ENCODE results near the gene SEMA3D. TPM values are rescaled to one million over a fixed set of nuclear protein-coding genes. Genes with fewer than 3 reads are reported as not detected.
A peak's percentile ranks its signal among the peaks of the same experiment; 100 is the strongest.

SEMA3D gene
- total and polyA plus RNA-seq, 4 donors, result 0.18 to 1.2 (median 0.72) TPM

GRCh38 chr7:85185424-85186082 lies 1.3 kb downstream of the SEMA3D start:
- Histone ChIP-seq H3K36me3 (ENCODE audit: control insufficient read depth in 4 of 4, insufficient read depth in 3 of 4, low read depth in 1 of 4, low read length in 3 of 4) (no peaks in the 10 kb centered on the region), H3K27me3 (ENCODE audit: control insufficient read depth in 4 of 4, insufficient read depth in 4 of 4, low read length in 3 of 4) (peaks cover 0 to 12% (median 2%) of the 10 kb centered on the region in 4 donors), H3K9me3 (ENCODE audit: control insufficient read depth in 4 of 4, low read length in 3 of 4) (no peaks in the 10 kb centered on the region), H3K9ac (ENCODE audit: low read depth in 1 of 2, low read length in 2 of 2) (no peak overlapping the region), H3K4me1 (ENCODE audit: control insufficient read depth in 4 of 4, insufficient read depth in 4 of 4, low read length in 3 of 4) (peaks cover 0 to 16% (median 3%) of the 10 kb centered on the region in 4 donors), H3K27ac (ENCODE audit: low read depth in 1 of 2, low read length in 2 of 2) (peak overlapping the region in 1 of 2 donors; percentile 50), H3K4me3 (ENCODE audit: low read depth in 1 of 3, low read length in 3 of 3) (peak overlapping the region in 2 of 3 donors; percentile 37 to 41)
- DNase-seq (ENCODE audit: low spot score), result no peak
- 3% methylated on average over 39 of the region's 39 CpGs for WGBS
- peak; percentile 41 to 46 for TF ChIP-seq RAD21 (IDR thresholded peaks at IDR 0.05)
- TF ChIP-seq TAF1 (conservative IDR thresholded peaks at IDR 0.05), result no peak

- Histone ChIP-seq H3K27me3 (ENCODE audit: control insufficient read depth in 4 of 4, insufficient read depth in 4 of 4, low read length in 3 of 4) (peaks cover 0 to 12% (median 2%) of the 10 kb centered on the region in 4 donors), H3K4me3 (ENCODE audit: low read depth in 1 of 3, low read length in 3 of 3) (peak overlapping the region in 1 of 3 donors; percentile 41), H3K4me1 (ENCODE audit: control insufficient read depth in 4 of 4, insufficient read depth in 4 of 4, low read length in 3 of 4) (peaks cover 0 to 16% (median 3%) of the 10 kb centered on the region in 4 donors), H3K9me3 (ENCODE audit: control insufficient read depth in 4 of 4, low read length in 3 of 4) (no peaks in the 10 kb centered on the region), H3K9ac (ENCODE audit: low read depth in 1 of 2, low read length in 2 of 2) (no peak overlapping the region), H3K36me3 (ENCODE audit: control insufficient read depth in 4 of 4, insufficient read depth in 3 of 4, low read depth in 1 of 4, low read length in 3 of 4) (no peaks in the 10 kb centered on the region), H3K27ac (ENCODE audit: low read depth in 1 of 2, low read length in 2 of 2) (peak overlapping the region in 1 of 2 donors; percentile 50)
- TF ChIP-seq FOXA1 (IDR thresholded peaks at IDR 0.05) (no peak), EGR1 (IDR thresholded peaks at IDR 0.05; ENCODE audit: low read depth in 2 of 2) (no peak), HNF4A (conservative IDR thresholded peaks at IDR 0.05) (no peak), YY1 (IDR thresholded peaks at IDR 0.05) (no peak), RXRA (IDR thresholded peaks at IDR 0.05) (no peak), FOXA2 (IDR thresholded peaks at IDR 0.05) (no peak), RAD21 (IDR thresholded peaks at IDR 0.05) (no peak), TAF1 (conservative IDR thresholded peaks at IDR 0.05) (no peak), NR2F2 (IDR thresholded peaks at IDR 0.05) (no peak), JUND (IDR thresholded peaks at IDR 0.05) (no peak), SP1 (IDR thresholded peaks at IDR 0.05) (no peak), HNF4G (IDR thresholded peaks at IDR 0.05) (no peak), GABPA (IDR thresholded peaks at IDR 0.05 in 1 of 2, conservative IDR thresholded peaks at IDR 0.05 in 1 of 2) (no peak), ATF3 (IDR thresholded peaks at IDR 0.05) (no peak)
- TF ChIP-seq, protein P1, sequence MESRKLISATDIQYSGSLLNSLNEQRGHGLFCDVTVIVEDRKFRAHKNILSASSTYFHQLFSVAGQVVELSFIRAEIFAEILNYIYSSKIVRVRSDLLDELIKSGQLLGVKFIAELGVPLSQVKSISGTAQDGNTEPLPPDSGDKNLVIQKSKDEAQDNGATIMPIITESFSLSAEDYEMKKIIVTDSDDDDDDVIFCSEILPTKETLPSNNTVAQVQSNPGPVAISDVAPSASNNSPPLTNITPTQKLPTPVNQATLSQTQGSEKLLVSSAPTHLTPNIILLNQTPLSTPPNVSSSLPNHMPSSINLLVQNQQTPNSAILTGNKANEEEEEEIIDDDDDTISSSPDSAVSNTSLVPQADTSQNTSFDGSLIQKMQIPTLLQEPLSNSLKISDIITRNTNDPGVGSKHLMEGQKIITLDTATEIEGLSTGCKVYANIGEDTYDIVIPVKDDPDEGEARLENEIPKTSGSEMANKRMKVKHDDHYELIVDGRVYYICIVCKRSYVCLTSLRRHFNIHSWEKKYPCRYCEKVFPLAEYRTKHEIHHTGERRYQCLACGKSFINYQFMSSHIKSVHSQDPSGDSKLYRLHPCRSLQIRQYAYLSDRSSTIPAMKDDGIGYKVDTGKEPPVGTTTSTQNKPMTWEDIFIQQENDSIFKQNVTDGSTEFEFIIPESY (IDR thresholded peaks at IDR 0.05), result no peak
- TF ChIP-seq, protein P2, sequence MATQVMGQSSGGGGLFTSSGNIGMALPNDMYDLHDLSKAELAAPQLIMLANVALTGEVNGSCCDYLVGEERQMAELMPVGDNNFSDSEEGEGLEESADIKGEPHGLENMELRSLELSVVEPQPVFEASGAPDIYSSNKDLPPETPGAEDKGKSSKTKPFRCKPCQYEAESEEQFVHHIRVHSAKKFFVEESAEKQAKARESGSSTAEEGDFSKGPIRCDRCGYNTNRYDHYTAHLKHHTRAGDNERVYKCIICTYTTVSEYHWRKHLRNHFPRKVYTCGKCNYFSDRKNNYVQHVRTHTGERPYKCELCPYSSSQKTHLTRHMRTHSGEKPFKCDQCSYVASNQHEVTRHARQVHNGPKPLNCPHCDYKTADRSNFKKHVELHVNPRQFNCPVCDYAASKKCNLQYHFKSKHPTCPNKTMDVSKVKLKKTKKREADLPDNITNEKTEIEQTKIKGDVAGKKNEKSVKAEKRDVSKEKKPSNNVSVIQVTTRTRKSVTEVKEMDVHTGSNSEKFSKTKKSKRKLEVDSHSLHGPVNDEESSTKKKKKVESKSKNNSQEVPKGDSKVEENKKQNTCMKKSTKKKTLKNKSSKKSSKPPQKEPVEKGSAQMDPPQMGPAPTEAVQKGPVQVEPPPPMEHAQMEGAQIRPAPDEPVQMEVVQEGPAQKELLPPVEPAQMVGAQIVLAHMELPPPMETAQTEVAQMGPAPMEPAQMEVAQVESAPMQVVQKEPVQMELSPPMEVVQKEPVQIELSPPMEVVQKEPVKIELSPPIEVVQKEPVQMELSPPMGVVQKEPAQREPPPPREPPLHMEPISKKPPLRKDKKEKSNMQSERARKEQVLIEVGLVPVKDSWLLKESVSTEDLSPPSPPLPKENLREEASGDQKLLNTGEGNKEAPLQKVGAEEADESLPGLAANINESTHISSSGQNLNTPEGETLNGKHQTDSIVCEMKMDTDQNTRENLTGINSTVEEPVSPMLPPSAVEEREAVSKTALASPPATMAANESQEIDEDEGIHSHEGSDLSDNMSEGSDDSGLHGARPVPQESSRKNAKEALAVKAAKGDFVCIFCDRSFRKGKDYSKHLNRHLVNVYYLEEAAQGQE (IDR thresholded peaks at IDR 0.05), result no peak
- TF ChIP-seq, protein P3, sequence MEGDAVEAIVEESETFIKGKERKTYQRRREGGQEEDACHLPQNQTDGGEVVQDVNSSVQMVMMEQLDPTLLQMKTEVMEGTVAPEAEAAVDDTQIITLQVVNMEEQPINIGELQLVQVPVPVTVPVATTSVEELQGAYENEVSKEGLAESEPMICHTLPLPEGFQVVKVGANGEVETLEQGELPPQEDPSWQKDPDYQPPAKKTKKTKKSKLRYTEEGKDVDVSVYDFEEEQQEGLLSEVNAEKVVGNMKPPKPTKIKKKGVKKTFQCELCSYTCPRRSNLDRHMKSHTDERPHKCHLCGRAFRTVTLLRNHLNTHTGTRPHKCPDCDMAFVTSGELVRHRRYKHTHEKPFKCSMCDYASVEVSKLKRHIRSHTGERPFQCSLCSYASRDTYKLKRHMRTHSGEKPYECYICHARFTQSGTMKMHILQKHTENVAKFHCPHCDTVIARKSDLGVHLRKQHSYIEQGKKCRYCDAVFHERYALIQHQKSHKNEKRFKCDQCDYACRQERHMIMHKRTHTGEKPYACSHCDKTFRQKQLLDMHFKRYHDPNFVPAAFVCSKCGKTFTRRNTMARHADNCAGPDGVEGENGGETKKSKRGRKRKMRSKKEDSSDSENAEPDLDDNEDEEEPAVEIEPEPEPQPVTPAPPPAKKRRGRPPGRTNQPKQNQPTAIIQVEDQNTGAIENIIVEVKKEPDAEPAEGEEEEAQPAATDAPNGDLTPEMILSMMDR (IDR thresholded peaks at IDR 0.05; ENCODE audit: low read depth, low read length, missing input control), result no peak
- TF ChIP-seq, protein P4, sequence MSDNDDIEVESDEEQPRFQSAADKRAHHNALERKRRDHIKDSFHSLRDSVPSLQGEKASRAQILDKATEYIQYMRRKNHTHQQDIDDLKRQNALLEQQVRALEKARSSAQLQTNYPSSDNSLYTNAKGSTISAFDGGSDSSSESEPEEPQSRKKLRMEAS (IDR thresholded peaks at IDR 0.05), result no peak
- 27% methylated on average over 21 of the region's 21 CpGs for WGBS
- DNase-seq (ENCODE audit: low spot score), result no peak
These were observed 2.0 kb downstream of the SEMA3D start for GRCh38 chr7:85184599-85185423.

Measured in liver (tissue), 9 donors.